ENCODE measurements around the gene DIS3L2.

DNA sequence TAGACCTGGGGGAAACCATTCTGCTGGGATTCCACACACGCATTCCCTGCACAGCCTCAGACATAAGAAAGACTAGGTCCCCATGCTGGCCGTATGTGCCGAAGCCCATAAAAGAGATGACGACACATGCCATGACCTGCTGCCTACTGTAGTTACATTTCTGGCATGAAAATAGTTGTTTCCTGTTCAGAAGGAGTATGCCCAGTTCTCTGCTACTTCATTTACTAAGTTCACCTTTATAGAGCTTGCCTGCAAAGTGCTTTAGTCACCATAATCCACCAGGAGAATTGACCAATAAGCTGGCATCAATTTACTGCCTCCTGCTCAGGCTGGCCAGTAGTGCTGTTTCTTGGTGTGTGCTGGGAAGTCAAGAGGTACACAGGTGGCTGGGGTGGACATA, 266.8 kb downstream of the DIS3L2 start:
- no peak for TF ChIP-seq POLR2AphosphoS5 (IDR thresholded peaks at IDR 0.05; ENCODE audit: low read depth, low read length)
- TF ChIP-seq, protein P1, sequence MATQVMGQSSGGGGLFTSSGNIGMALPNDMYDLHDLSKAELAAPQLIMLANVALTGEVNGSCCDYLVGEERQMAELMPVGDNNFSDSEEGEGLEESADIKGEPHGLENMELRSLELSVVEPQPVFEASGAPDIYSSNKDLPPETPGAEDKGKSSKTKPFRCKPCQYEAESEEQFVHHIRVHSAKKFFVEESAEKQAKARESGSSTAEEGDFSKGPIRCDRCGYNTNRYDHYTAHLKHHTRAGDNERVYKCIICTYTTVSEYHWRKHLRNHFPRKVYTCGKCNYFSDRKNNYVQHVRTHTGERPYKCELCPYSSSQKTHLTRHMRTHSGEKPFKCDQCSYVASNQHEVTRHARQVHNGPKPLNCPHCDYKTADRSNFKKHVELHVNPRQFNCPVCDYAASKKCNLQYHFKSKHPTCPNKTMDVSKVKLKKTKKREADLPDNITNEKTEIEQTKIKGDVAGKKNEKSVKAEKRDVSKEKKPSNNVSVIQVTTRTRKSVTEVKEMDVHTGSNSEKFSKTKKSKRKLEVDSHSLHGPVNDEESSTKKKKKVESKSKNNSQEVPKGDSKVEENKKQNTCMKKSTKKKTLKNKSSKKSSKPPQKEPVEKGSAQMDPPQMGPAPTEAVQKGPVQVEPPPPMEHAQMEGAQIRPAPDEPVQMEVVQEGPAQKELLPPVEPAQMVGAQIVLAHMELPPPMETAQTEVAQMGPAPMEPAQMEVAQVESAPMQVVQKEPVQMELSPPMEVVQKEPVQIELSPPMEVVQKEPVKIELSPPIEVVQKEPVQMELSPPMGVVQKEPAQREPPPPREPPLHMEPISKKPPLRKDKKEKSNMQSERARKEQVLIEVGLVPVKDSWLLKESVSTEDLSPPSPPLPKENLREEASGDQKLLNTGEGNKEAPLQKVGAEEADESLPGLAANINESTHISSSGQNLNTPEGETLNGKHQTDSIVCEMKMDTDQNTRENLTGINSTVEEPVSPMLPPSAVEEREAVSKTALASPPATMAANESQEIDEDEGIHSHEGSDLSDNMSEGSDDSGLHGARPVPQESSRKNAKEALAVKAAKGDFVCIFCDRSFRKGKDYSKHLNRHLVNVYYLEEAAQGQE (IDR thresholded peaks at IDR 0.05; ENCODE audit: insufficient read depth in 1 of 2, low read depth in 2 of 2, low read length in 2 of 2) = no peak
- TF ChIP-seq TAF1 (IDR thresholded peaks at IDR 0.05; ENCODE audit: borderline replicate concordance, insufficient read depth, low read length) = no peak

Data from PFSK-1 (cell line).